HG03521 (cell line): Measurements from ENCODE around the gene PDE8A.

ENCODE experiments used
- ATAC-seq: cut with Tn5 transposase; IDR thresholded peaks from one replicate; pipeline ENCODE4 v1.9.1; 2021; ENCODE audit warnings: mild to moderate bottlenecking, moderate library complexity; ENCODE audit not compliant: unreplicated experiment

PDE8A gene

DNA sequence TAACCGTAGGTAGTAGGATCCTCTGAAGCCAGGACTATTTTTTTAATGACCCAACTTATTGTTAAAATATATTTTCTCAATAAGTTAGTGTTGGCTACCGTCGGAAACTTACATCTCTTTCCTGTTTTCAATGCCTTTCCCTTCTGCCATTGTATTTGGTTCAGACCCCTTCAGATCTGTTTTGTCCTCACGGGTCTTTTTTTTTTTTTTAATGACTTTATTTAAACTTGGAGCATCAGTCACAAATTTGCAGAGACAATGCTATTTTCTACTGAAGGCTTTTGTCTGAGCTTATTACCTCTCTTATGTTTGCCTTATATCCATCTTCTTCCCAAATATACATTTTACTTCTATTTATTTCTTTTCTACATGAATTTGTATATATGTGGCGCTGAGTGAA is 47.6 kb downstream of the PDE8A start:
- ATAC-seq = no peak

DNA sequence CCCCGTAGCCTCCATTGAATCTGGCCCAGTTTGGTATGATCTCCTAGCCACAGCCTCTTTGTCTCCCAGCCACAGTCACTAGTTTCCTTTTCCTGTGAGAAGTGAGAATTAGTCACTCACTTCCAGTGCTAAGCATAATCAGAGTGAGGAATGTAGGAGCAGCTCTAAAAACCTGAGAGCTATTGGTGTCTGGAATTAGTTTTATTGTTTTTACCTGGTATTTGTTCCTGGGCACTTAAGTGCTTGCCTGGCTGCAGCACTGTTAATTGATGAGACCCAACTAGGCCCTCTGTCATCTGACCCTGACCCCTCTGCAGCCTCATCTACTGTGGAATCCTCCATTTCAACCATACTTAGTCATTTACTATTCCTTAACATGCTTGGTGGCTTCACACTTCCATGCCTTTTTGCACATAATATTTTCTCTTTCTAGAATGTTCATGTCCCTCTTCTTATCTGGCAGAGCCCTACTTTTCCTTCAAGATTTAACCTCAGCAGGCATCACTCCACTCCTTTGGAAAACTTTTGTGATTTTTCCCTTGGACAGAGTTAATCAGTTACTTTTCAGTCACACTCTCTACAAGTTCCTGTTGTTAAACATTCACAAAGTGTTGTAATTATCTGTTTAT is 48.8 kb downstream of the PDE8A start:
- no peak for ATAC-seq

DNA sequence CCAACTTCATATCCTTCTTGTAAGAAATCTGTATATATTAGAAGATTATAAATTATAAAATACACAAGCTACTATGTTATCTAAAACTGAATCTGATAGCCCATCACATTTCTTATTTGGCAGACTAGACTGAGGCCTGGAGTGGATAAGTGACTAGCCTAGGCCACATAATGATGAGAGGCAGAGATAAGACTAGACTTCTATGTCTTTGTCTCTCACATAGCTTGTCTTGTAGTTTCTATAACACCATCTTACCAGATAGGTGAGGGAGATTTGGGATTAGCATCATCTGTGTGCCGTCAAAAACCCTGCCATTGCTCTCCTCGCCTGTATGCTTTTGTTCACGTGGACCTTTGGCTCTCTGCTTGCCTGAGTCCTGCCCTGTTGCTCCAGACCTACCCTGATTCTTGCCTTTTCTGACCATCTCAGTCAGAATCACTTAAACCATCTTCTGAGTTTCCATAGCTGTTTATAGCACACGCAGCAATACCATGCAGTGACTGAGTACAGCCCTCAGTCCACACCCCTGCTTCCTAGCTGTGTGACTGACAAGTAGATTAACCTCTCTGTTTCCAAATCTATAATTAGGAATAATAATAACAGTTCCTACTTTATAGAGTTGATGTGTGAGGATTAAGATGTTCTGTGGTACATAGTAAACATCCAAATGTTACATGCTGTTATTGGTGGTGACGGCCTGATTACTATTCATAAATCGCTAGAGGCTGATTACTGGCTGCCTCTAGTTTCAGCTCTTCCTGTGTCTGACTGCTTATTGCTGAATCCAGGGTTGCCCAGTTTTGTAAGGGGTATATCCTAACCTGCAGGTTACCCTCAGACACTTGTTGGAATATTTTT is 49.7 kb downstream of the PDE8A start:
- ATAC-seq = no peak

DNA sequence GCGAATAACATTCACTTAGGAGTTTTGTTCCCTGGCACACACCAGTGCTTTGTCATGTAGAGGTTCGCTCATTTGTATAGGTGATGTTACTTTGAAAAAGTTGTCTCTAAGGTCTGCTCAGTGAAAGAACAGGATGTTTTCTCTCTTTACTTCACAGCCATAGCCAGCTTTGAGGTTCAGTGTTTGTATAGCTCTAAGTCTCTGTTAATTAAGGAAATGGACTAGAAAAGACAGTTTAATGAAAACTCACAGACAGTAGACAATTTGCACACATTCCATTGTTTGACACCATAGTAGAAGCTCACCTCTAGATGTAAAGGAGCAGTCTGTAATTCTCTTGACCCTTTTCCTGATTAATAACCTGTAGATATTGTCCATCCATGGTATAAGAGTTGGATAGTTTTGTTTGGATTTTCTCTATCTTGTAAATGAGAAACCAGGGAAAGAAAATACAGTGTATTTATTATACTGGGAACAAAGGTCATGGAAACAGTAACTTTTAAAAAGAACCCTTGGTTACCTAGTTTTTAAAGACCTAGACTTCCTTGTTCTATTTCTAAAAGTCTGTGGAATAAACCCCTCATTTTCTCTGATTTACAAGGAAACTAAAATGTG is 50.4 kb downstream of the PDE8A start:
- no peak for ATAC-seq

DNA sequence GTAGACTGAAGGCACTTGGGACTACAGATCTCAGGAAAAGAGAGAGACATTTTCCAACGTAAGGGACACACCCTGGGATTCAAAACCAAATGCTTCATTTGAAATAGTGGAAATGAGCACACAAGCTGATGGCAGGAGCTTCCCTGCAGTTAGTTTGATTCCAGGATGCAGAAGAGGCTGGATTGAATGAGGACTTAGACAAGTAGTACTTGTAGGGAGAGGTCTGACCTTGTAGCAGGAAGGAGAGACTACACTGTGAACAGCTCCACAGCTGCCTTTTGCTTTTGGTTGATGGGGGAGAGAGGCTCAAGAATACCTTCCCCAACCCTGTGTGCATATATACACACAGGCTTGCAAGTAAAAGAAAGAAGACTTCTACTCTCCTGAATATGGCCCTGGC is 51.5 kb downstream of the PDE8A start:
- ATAC-seq = no peak

DNA sequence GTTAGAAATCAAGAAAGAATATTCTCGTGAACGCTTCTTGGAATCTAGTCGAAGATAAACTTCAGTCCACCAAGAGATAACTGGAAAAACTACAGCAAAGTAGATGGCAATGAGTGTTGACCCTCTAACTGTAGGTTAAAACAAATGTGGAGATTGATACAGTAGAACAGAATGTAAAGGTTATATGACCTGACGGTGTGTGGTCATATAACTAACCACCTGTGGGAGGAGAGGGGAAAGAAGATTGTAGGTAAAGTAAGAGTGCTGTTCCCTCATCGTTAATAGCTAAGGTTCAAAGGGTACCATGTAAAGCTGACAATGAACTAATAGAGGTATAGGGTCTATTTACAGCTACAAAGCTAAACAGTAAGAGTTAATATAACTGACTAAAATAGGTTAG is 52.6 kb downstream of the PDE8A start:
- ATAC-seq = no peak

DNA sequence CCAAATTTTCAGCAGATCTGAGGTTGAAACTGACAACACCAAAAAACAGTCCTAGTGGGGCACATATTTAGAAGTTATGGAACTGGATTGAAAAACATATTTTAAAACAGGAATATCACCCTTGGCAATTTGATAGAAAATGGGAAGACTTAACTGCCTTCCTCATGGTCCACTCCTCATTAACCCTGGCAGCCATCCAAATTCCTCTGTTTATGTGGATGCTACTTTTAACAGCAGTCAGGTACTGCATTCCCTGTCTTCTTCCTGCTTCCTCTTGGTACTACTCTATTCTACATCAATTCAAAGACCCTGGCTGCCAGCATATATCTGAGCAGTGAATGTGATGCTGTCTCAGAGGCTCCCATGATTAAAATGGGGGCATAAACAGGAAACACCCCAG is 54.3 kb downstream of the PDE8A start:
- no peak for ATAC-seq

DNA sequence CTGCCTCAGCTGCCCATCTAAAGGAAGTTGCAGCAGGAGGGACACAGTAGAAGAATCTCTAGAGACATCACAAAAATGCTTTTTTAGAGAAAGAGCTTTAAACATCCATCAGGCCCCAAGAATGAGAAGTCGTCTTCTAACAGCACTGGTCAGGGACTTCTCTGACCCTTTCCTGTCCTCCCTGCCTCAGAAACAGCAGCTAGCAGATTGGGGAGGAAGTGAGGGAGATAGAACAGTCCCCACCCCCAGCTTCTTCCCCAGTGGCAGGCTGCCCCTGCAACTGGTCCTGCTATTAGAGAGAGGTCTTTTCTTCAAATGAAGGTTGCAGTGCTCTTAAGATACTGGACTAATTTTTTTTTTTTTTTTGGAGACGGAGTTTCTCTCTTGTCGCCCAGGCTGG is 55.1 kb downstream of the PDE8A start:
- ATAC-seq = no peak

DNA sequence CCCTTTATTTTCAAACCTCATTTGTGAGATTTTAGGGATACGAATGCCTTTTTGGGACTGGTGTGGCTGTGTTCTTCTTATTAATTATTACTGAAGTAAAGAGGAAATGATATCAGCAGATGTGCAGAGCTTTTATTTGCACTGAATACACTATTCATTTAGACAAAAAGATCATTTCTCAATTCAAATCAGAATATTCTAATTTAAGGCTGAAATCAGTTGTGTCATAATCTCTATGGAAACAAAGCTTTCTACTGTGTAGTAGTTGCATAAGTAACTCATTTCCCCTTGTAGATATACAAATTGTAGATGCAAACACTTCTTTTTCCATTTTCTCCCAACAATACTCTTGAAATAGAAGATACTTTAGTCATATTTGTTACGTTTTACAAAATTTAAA is 56.0 kb downstream of the PDE8A start:
- no peak for ATAC-seq

DNA sequence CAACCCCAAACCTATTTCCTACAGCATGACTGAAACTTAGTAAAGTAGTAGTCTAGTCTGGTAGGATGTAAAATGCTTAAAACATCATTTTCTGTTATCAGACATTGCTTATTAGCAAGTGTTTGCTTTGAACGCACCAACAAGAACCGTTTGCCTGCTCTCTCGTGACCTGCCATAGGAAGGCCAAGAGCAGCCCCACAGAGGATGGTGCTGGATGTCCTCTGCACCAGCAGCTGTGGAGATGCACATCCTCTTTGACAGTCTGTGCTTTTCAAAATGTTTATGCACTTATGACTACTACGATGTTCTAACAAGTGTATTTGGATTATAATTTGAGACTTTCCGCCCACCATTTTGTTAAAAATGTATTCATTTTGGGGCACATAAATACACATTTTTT is 59.6 kb downstream of the PDE8A start:
- ATAC-seq = no peak

DNA sequence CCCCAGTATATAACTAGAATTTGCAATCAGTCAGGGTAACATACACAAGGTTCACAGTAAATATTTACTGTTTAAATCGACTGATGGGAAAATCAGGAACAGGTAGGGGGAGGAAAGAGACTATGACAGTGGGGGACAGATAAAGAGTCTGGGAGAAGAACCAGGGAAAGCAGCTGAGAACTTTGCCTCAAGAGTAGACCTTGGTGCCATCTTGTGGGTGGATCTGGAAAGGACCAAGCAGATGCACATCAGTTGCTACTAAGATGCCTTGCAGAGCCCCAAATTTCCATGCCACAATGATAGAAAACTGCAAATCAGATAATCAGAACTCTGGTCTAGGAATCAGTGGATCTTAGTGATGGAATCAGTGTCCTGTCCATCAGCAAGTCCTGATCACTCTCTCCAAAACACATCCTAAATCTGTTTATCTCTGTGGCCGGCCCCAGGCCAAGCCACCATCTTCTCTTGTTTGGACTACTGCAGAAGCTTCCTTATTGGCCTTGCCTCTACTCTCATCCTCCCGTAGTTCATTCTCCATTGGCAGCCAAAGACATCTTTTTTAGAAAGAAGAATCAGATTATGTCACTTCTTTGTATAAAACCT is 62.7 kb downstream of the PDE8A start:
- no peak for ATAC-seq

DNA sequence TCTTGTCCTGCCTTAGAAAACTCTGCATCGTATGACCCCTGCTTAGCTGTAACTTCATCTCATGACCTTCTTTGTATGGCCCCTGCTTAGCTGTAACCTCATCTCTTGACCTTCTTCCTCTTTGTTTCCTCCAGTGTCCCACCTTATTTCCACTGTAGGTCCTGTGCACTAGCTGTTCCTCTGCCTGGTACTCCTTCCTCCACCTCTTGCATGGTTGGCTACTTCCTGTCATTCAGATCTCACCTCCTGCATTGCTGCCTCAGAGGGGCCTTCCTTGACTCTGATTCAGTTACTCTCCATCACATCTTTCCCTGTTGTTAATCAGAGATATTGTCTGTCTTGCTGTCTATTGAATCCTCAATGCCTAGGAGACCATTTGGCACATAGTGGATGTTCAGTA is 63.2 kb downstream of the PDE8A start:
- ATAC-seq = no peak

DNA sequence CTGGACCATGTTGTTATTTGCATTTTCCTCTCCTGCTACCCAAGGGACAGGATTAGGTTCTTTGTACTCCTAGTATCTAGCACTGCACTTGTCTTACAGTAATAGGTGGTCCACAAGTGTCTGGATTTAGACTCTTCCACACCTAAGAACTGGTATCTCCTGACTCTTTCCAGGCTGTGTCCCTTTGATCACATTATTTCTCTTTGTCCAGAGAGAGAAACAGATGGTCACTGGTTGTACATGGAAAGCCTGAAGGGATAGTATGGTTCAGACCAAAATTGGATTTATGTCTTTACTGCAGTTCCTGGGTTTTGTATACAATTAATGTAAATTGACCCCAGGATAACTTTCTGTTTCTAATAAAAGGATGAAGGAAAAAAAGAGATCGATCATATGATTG is 64.0 kb downstream of the PDE8A start:
- ATAC-seq = no peak

DNA sequence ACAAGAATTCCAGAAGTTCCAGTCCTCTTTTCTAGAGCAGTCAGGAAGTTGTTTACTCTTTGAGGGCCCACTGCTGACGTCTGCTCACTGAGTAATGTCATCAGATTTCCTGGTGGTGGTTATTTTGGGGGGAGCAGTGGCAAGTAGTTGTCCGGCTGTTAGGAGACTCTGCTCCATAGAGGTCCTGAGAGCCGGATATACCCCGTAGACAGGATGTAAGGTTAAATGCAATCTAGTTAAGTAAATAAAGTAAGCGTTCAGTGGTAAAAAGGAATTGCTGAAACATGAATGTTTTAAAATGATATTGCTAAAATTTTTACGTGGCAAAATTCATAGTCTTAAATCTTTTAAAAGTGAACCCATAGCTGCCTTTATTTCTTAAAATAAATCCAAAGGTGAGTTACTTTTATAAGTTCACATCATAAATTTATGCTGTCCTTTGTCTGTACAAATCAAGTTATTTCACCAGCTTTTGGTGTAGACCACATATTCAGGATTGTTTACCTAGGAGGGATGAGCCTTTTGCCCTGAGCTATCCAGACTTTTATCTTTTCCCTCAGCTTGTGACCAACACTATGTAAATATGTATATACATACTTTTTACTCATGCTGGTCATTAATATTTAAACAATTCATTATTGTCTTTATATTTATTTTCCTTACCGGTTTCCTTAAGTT is 65.8 kb downstream of the PDE8A start:
- no peak for ATAC-seq

DNA sequence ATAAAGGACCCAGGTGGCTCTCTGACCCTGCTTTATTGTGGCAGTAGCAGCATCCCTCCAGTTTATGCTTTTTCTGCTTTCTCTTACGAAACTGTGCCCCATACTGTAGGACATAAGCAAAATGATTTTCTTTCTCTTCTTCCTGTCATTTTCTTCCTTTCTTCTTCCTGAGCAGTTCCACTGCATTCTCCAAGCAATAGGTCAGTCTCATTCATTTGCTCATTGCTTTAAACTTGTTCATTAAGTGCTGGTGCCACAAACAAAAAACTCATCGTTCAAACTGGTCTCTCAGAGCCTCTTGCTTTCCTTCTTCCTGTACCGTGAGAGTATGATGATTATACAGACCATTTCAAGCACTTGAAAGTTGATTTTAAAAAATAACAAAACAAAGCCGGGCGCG is 66.8 kb downstream of the PDE8A start:
- no peak for ATAC-seq

DNA sequence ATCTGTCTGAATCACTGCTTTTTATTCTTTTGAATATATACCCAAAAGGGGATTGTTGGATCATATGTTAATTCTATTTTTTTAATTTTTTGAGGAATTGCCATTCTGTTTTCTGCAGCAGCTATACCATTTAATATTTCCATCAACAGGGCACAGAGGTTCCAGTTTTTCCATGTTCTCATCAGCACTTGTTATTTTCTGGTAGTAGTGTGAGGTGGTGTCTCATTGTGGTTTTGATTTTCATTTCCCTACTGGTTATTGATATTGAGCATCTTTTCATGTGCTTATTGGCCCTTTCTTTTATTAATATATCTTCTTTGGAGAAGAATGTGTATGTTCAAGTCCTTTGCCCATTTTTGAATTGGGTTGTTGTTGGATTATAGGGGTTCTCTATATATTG is 68.1 kb downstream of the PDE8A start:
- ATAC-seq = no peak

DNA sequence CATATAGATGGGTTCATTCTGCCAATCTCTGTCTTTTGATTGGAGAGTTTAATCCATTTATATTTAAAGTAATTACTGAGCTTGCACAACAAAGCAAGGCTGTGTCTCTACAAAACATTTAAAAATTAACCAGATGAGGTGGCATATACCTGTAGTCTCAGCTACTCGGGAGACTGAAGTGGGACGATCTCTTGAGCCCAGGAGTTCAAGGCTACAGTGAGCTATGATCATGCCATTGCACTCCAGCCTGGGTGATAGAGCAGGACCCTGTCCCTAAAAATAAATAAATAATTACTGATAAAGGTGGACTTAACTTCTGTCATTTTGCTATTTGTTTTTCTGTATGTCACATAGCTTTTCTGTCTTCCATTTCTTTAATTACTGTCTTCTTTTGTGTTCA is 78.1 kb downstream of the PDE8A start:
- ATAC-seq = no peak

DNA sequence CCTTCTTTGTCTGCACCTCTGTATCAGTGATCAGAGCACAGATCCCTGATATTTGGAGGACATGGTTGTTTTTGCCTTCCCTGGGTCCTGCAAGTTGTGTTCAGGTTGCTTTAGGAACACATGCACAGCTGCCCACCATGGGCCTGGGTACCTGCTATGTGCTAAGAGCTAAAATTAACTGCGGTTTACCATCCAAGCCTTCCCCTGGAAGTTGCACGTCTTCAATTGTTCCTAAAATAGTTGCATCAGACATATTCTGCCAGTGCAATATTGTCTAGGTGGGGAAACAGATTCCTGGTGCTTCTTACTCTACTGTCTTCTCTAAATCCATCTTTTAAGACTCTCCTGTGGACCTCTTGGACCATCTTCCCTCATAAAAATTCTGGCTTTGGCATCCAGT is 80.9 kb downstream of the PDE8A start:
- no peak for ATAC-seq

DNA sequence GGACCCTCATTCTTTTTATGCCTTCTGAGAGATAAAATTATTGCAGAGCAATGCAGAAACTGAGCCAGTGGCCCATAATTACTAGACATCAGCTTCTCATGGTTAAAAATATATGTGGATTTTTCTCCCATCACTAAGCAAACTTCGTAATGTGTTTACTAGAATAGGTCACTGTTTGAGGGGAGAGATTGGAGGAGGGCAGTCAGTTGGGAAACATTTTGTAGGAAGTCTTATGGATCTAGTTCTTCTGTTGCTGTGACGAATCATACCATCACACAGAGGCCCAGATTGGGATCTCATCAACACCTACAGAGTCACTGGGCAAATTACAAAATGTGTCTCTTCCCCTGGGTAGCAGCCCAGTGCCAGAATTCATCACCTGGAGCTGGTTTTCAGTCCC is 81.4 kb downstream of the PDE8A start:
- ATAC-seq = no peak

DNA sequence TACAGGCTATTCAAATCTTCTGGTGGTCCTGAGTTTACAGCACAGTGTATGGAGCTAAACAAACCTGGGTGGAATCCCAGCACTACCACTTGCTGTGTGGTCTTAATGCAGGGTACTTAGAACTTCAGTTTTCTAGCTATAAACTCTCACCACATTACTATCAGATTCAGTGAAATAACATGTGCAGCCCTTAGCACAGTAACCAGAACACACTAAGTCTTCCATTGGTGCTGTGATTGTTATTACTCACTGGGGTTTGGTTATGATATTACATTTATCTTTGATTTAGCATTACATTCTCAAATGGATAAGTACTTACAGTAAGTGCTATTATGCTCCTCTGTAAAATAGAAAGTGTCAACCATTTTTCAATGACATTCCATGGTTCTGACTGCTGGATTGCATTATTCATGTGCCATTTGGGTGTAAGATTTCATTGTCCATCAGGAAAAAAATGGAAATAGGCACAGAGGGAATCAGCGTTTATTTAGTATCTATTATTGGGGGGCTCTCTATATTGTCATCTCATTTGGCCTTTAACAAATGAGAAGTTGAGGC is 81.9 kb downstream of the PDE8A start:
- ATAC-seq = no peak

DNA sequence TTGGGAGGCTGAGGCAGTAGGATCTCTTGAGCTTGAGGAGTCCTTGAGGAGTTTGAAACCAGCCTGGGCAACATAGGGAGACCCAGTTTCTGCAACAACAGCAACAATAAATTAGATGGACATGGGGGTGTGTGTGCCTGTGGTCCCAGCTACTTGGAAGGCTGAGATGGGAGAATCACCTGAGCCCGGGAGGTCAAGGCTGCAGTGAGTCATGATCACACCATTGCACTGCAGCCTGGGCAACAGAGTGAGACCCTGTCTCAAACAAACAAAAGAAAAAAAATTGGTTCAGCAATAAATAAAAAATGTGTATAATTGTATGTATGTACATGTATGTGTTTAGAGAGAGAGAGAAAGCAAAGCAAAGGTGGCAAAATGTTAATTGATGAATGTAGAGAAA is 83.1 kb downstream of the PDE8A start:
- no peak for ATAC-seq
